ENCODE results near the gene MUC3A.

GRCh38 chr7:100969066-100969615 lies 19.8 kb downstream of the MUC3A start, which contains the start of gene MUC12:
- TF ChIP-seq GLIS1 (tag by site-specific recombination; IDR thresholded peaks at IDR 0.05) (no peak), ZNF654 (tag by site-specific recombination; IDR thresholded peaks at IDR 0.05; ENCODE audit: low read depth) (no peak), INSM2 (tag by site-specific recombination; IDR thresholded peaks at IDR 0.05) (no peak)

All from HEK293 (cell line).